Measurements from ENCODE around the gene PCDHB1. TPM values are rescaled to one million over a fixed set of nuclear protein-coding genes. Genes with fewer than 3 reads are reported as not detected.

PCDHB1 gene
- total RNA-seq: not detected in 2 replicates

- no peaks in the 10 kb centered on the region for H3K36me3 ChIP-seq (ENCODE audit: insufficient read depth, low read length)
- H3K4me1 ChIP-seq (ENCODE audit: insufficient read depth, low read length): no peaks in the 10 kb centered on the region
- peak within 1 kb of the TSS; percentile 27 for H2AFZ ChIP-seq (ENCODE audit: low read length)
- TF ChIP-seq, protein P1, sequence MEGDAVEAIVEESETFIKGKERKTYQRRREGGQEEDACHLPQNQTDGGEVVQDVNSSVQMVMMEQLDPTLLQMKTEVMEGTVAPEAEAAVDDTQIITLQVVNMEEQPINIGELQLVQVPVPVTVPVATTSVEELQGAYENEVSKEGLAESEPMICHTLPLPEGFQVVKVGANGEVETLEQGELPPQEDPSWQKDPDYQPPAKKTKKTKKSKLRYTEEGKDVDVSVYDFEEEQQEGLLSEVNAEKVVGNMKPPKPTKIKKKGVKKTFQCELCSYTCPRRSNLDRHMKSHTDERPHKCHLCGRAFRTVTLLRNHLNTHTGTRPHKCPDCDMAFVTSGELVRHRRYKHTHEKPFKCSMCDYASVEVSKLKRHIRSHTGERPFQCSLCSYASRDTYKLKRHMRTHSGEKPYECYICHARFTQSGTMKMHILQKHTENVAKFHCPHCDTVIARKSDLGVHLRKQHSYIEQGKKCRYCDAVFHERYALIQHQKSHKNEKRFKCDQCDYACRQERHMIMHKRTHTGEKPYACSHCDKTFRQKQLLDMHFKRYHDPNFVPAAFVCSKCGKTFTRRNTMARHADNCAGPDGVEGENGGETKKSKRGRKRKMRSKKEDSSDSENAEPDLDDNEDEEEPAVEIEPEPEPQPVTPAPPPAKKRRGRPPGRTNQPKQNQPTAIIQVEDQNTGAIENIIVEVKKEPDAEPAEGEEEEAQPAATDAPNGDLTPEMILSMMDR (IDR thresholded peaks at IDR 0.05; ENCODE audit: extremely low read depth, low read depth, low read length): no peak
- H3K4me2 ChIP-seq (ENCODE audit: insufficient read depth, low read length): peak within 1 kb of the TSS; percentile 64
- no peaks in the 10 kb centered on the region for H3K9me3 ChIP-seq (ENCODE audit: low read depth, low read length)
- no peaks in the 10 kb centered on the region for H4K20me1 ChIP-seq (ENCODE audit: insufficient read depth, low read length)
- H3K4me3 ChIP-seq (ENCODE audit: insufficient read depth, low read length): peak within 1 kb of the TSS; percentile 54
- DNase-seq (ENCODE audit: insufficient read length, low spot score, missing footprints): peak; percentile 10
- H3K27ac ChIP-seq (ENCODE audit: low read depth, low read length): no peak within 1 kb of the TSS
- H3K27me3 ChIP-seq (ENCODE audit: insufficient read depth, low read length): no peaks in the 10 kb centered on the region
- H3K79me2 ChIP-seq (ENCODE audit: insufficient read depth, low read length): no peaks in the 10 kb centered on the region
Observed at GRCh38 chr5:141050622-141051520, at the start of gene PCDHB1. TSS of gene PCDHB1 (plus strand) at chr5:141051374. CDS start at chr5:141051471, 97 bp downstream.

GRCh38 chr5:141001446-141001843 is 49.7 kb upstream of the PCDHB1 start:
- no peak overlapping the region for H3K27ac ChIP-seq (ENCODE audit: low read depth, low read length)
- no peak overlapping the region for H3K4me3 ChIP-seq (ENCODE audit: insufficient read depth, low read length)

DNA sequence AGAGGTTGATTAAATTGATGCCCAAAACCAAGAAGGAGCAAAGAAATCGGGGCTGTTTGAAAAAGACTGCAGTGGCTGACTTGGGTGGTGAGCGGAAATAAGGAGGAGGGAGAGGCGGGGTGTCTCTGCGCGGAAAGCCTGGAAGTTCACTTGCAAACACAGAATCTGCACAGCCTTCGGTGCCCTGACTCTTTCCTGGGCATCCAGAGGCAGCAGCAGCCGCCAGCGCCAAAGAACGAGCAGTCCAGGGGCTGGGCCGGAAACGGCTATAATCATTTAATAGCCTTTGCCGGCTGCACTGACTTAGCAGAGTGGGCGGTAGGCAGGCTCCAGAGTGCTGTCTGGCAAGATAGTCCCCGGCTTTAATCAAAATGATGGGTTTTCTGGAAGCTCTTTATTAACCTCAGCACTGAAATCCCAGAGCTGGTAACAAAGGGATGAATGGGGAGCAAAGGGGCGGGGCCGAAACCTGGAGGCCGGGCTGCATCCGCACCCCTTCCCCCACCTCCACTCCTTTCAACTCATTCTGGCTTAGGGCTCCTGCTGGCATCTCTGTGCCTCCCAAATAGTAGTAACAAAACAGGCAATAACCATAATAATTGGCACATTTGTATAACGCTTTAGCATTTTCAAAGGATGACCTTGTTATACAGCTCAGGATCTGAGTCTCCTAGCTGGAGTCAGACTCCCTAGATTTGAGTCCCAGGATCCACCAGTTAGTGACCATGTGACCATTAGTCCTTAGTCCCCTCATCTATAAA is 49.1 kb upstream of the PCDHB1 start:
- TF ChIP-seq, protein P1 (IDR thresholded peaks at IDR 0.05; ENCODE audit: extremely low read depth, low read depth, low read length): no peak
- no peak for DNase-seq (ENCODE audit: insufficient read length, low spot score, missing footprints)
- Histone ChIP-seq H3K79me2 (ENCODE audit: insufficient read depth, low read length) (no peaks in the 10 kb centered on the region), H3K27me3 (ENCODE audit: insufficient read depth, low read length) (no peaks in the 10 kb centered on the region), H3K4me2 (ENCODE audit: insufficient read depth, low read length) (no peak overlapping the region), H3K36me3 (ENCODE audit: insufficient read depth, low read length) (no peaks in the 10 kb centered on the region), H3K27ac (ENCODE audit: low read depth, low read length) (no peak overlapping the region), H2AFZ (ENCODE audit: low read length) (peak overlapping the region; percentile 29), H3K9me3 (ENCODE audit: low read depth, low read length) (no peaks in the 10 kb centered on the region), H3K4me3 (ENCODE audit: insufficient read depth, low read length) (no peak overlapping the region), H3K4me1 (ENCODE audit: insufficient read depth, low read length) (no peaks in the 10 kb centered on the region), H4K20me1 (ENCODE audit: insufficient read depth, low read length) (no peaks in the 10 kb centered on the region)

More at GRCh38 chr5:141001446-141001843, 49.7 kb upstream of the PCDHB1 start:
- Histone ChIP-seq H3K79me2 (ENCODE audit: insufficient read depth, low read length) (no peaks in the 10 kb centered on the region), H3K9me3 (ENCODE audit: low read depth, low read length) (no peaks in the 10 kb centered on the region), H2AFZ (ENCODE audit: low read length) (no peak overlapping the region), H3K4me2 (ENCODE audit: insufficient read depth, low read length) (no peak overlapping the region), H3K4me1 (ENCODE audit: insufficient read depth, low read length) (no peaks in the 10 kb centered on the region), H3K36me3 (ENCODE audit: insufficient read depth, low read length) (no peaks in the 10 kb centered on the region), H3K27me3 (ENCODE audit: insufficient read depth, low read length) (no peaks in the 10 kb centered on the region), H4K20me1 (ENCODE audit: insufficient read depth, low read length) (no peaks in the 10 kb centered on the region)
- TF ChIP-seq, protein P1 (IDR thresholded peaks at IDR 0.05; ENCODE audit: extremely low read depth, low read depth, low read length): no peak
- DNase-seq (ENCODE audit: insufficient read length, low spot score, missing footprints): no peak

DNA sequence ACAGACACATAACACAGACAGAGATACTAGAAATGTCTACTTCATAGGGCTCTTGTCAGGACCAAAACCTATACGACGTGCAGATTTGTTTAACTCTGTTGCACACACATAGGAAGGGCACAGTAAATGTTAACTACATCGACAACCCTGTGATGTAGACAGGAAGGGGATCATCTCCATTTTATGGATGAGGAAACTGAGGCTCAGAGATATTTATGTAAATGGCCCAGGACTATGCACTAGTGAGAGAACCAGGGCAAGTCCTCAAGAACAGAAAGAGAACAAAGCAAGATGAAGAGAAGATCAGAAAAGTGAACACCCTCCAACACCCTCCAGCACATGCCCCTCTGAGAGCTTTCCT is 48.6 kb upstream of the PCDHB1 start:
- H3K27me3 ChIP-seq (ENCODE audit: insufficient read depth, low read length): no peaks in the 10 kb centered on the region
- no peak for DNase-seq (ENCODE audit: insufficient read length, low spot score, missing footprints)
- no peaks in the 10 kb centered on the region for H3K9me3 ChIP-seq (ENCODE audit: low read depth, low read length)
- TF ChIP-seq, protein P1 (IDR thresholded peaks at IDR 0.05; ENCODE audit: extremely low read depth, low read depth, low read length): no peak
- no peak overlapping the region for H3K4me2 ChIP-seq (ENCODE audit: insufficient read depth, low read length)
- H4K20me1 ChIP-seq (ENCODE audit: insufficient read depth, low read length): no peaks in the 10 kb centered on the region
- H3K4me3 ChIP-seq (ENCODE audit: insufficient read depth, low read length): no peak overlapping the region
- H3K36me3 ChIP-seq (ENCODE audit: insufficient read depth, low read length): no peaks in the 10 kb centered on the region
- H2AFZ ChIP-seq (ENCODE audit: low read length): no peak overlapping the region
- H3K27ac ChIP-seq (ENCODE audit: low read depth, low read length): no peak overlapping the region
- H3K79me2 ChIP-seq (ENCODE audit: insufficient read depth, low read length): no peaks in the 10 kb centered on the region
- H3K4me1 ChIP-seq (ENCODE audit: insufficient read depth, low read length): no peaks in the 10 kb centered on the region
